MM.1S (cell line): ENCODE measurements around the gene SPEF2.

Source experiments
- EZH2 ChIP-seq: fragments of 300-600 bp; sonication (generic); optimal IDR thresholded peaks from 2 replicates; pipeline ENCODE3; 2017; ENCODE audit warnings: low read depth, mild to moderate bottlenecking, antibody characterized with exemption, low read length, mixed read lengths
- EZH2phosphoT487 ChIP-seq: fragments of 300-600 bp; sonication (generic); IDR thresholded peaks from 2 replicates; pipeline ENCODE4 v1.6.1; 2018; ENCODE audit warnings: antibody characterized with exemption, low read length
- TF ChIP-seq, protein P1 (sequence below): fragments of 300-600 bp; sonication (generic); IDR thresholded peaks from 2 replicates; pipeline ENCODE4 v1.5.1; 2016; ENCODE audit warnings: antibody characterized with exemption, low read length, mixed read lengths

DNA sequence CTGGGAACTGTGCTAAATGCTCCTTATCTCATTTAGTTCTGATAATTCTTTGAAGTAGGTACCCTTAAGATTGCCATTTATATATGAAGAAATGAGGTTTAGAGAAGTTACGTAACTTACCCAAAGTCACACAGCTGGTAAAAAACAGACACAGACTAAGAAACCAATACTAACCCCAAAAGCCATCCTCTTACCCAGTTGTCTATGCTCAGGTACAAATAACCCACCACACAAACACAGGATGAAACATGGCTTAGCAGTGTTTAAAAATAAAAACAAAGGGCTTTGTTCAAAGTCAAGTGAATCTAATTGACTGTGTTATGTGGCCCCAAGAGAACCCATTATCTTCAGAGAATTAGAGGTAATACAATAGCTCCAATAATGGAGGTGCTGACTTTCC lies 202.0 kb downstream of the SPEF2 start:
- TF ChIP-seq EZH2phosphoT487 (no peak), EZH2 (no peak)
- TF ChIP-seq, protein P1, sequence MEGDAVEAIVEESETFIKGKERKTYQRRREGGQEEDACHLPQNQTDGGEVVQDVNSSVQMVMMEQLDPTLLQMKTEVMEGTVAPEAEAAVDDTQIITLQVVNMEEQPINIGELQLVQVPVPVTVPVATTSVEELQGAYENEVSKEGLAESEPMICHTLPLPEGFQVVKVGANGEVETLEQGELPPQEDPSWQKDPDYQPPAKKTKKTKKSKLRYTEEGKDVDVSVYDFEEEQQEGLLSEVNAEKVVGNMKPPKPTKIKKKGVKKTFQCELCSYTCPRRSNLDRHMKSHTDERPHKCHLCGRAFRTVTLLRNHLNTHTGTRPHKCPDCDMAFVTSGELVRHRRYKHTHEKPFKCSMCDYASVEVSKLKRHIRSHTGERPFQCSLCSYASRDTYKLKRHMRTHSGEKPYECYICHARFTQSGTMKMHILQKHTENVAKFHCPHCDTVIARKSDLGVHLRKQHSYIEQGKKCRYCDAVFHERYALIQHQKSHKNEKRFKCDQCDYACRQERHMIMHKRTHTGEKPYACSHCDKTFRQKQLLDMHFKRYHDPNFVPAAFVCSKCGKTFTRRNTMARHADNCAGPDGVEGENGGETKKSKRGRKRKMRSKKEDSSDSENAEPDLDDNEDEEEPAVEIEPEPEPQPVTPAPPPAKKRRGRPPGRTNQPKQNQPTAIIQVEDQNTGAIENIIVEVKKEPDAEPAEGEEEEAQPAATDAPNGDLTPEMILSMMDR, result no peak
